Hepatocyte (in vitro differentiated cells): ENCODE measurements around the gene INPP5D. TPM values are rescaled to one million over a fixed set of nuclear protein-coding genes. Genes with fewer than 3 reads are reported as not detected.
"Not testable (repeated sequence)": the region's sequence is repeated elsewhere in the genome, so short reads cannot be mapped to it uniquely, and the experiment has no call there.

Source experiments
- DNase-seq: peaks from one replicate; pipeline ENCODE4 v3.0.0-alpha.2; 2016; ENCODE audit warnings: low spot score
- H2AFZ ChIP-seq: fragments of 200-600 bp; sonication (generic); 2 replicates; pipeline ENCODE4 v1.6.0; 2016; ENCODE audit warnings: antibody characterized with exemption, mild to moderate bottlenecking
- H3K27ac ChIP-seq: fragments of 200-600 bp; sonication (generic); 2 replicates; pipeline ENCODE4 v1.5.1; 2016; ENCODE audit warnings: mild to moderate bottlenecking
- H3K27me3 ChIP-seq: fragments of 200-600 bp; sonication (generic); 2 replicates; pipeline ENCODE4 v1.6.1; 2016
- H3K36me3 ChIP-seq: fragments of 200-600 bp; sonication (generic); replicated peaks from 2 replicates; pipeline ENCODE4 v1.5.1; 2016; ENCODE audit warnings: low read depth; ENCODE audit not compliant: insufficient read depth
- H3K4me1 ChIP-seq: fragments of 200-600 bp; sonication (generic); 2 replicates; pipeline ENCODE4 v1.5.1; 2016; ENCODE audit warnings: mild to moderate bottlenecking, moderate library complexity; ENCODE audit not compliant: insufficient read depth
- H3K4me2 ChIP-seq: fragments of 200-600 bp; sonication (generic); 2 replicates; pipeline ENCODE4 v1.6.0; 2016
- H3K4me3 ChIP-seq: fragments of 200-600 bp; sonication (generic); 2 replicates; pipeline ENCODE4 v1.5.1; 2016; ENCODE audit warnings: mild to moderate bottlenecking
- H3K79me2 ChIP-seq: fragments of 200-600 bp; sonication (generic); 2 replicates; pipeline ENCODE4 v1.6.0; 2017; ENCODE audit warnings: mild to moderate bottlenecking
- H3K9me2 ChIP-seq: fragments of 200-600 bp; sonication (generic); replicated peaks from 2 replicates; pipeline ENCODE4 v1.6.0; 2017; ENCODE audit warnings: mild to moderate bottlenecking; ENCODE audit not compliant: insufficient read depth
- H3K9me3 ChIP-seq: fragments of 200-600 bp; sonication (generic); 2 replicates; pipeline ENCODE4 v1.5.1; 2016; ENCODE audit warnings: low read depth, mild to moderate bottlenecking
- H4K20me1 ChIP-seq: fragments of 200-600 bp; sonication (generic); 2 replicates; pipeline ENCODE4 v1.6.0; 2016; ENCODE audit warnings: mild to moderate bottlenecking; ENCODE audit not compliant: insufficient read depth, poor library complexity, severe bottlenecking
- EZH2 ChIP-seq: fragments of 200-600 bp; sonication (generic); IDR thresholded peaks from 2 replicates; pipeline ENCODE4 v1.6.1; 2016; ENCODE audit warnings: antibody characterized with exemption, mild to moderate bottlenecking, borderline replicate concordance
- EZH2phosphoT487 ChIP-seq: fragments of 200-600 bp; sonication (generic); IDR thresholded peaks from one replicate; pipeline ENCODE4 v1.6.1; 2018; ENCODE audit warnings: antibody characterized with exemption, mild to moderate bottlenecking, low read depth, moderate library complexity; ENCODE audit not compliant: unreplicated experiment, severe bottlenecking
- WGBS: methylation state at CpG from one replicate; pipeline ENCODE4 v1.1.6; 2016; ENCODE audit warnings: low lambda C conversion rate; ENCODE audit errors: missing lambda C conversion rate; 5-methylcytosine and 5-hydroxymethylcytosine counted together
- polyA plus RNA-seq: library from polyadenylated mRNA; unstranded; fragments of >200 nt; fragmentation: Nextera tagmentation; extraction: Ambion mirVana; gene quantifications from 2 replicates; pipeline ENCODE4 v1.2.1, GENCODE V29; 2016
- total RNA-seq: library from RNA; depleted of rRNA; stranded (reverse); fragments of >200 nt; gene quantifications from 2 replicates; pipeline ENCODE4 v1.2.3, GENCODE V29; 2014
- TF ChIP-seq, protein P1 (sequence below): fragments of 200-600 bp; sonication (generic); IDR thresholded peaks from 2 replicates; pipeline ENCODE4 v1.5.1; 2016; ENCODE audit warnings: antibody characterized with exemption, mild to moderate bottlenecking; ENCODE audit not compliant: poor library complexity

INPP5D gene
- total and polyA plus RNA-seq, 2 experiments from 2014 or later = 3.3 to 5.2 TPM

DNA sequence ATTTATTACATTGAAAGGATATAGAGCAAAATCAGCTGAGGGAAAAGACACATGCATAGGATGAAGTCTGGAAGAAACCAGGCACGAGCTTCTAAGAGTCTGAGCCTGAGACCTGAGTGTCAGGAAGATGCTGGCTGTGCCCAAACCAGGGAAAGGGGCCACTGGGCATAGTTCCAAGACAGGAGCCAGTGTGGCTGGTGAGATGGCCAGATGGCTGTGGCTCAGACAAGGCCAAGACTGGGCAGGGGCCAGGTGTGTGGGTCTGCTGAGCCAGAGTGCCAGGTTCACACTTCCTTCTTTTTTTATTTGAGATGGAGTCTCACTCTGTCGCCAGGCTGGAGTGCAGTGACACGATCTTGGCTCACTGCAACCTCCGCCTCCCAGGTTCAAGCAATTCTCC lies 95.9 kb downstream of the INPP5D start:
- H2AFZ ChIP-seq = no peak overlapping the region
- no peak for TF ChIP-seq EZH2
- no peak for TF ChIP-seq EZH2phosphoT487
- TF ChIP-seq, protein P1, sequence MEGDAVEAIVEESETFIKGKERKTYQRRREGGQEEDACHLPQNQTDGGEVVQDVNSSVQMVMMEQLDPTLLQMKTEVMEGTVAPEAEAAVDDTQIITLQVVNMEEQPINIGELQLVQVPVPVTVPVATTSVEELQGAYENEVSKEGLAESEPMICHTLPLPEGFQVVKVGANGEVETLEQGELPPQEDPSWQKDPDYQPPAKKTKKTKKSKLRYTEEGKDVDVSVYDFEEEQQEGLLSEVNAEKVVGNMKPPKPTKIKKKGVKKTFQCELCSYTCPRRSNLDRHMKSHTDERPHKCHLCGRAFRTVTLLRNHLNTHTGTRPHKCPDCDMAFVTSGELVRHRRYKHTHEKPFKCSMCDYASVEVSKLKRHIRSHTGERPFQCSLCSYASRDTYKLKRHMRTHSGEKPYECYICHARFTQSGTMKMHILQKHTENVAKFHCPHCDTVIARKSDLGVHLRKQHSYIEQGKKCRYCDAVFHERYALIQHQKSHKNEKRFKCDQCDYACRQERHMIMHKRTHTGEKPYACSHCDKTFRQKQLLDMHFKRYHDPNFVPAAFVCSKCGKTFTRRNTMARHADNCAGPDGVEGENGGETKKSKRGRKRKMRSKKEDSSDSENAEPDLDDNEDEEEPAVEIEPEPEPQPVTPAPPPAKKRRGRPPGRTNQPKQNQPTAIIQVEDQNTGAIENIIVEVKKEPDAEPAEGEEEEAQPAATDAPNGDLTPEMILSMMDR = no peak
- no peak for DNase-seq
- H4K20me1 ChIP-seq = no peaks in the 10 kb centered on the region
- no peaks in the 10 kb centered on the region for H3K27me3 ChIP-seq
- H3K27ac ChIP-seq = no peak overlapping the region
- H3K79me2 ChIP-seq = no peaks in the 10 kb centered on the region
- H3K4me2 ChIP-seq = no peak overlapping the region
- no peaks in the 10 kb centered on the region for H3K9me2 ChIP-seq
- H3K4me3 ChIP-seq = no peak overlapping the region
- no peaks in the 10 kb centered on the region for H3K4me1 ChIP-seq
- 93% methylated on average over 4 of the region's 4 CpGs for WGBS
- no peaks in the 10 kb centered on the region for H3K9me3 ChIP-seq
- H3K36me3 ChIP-seq = no peaks in the 10 kb centered on the region

DNA sequence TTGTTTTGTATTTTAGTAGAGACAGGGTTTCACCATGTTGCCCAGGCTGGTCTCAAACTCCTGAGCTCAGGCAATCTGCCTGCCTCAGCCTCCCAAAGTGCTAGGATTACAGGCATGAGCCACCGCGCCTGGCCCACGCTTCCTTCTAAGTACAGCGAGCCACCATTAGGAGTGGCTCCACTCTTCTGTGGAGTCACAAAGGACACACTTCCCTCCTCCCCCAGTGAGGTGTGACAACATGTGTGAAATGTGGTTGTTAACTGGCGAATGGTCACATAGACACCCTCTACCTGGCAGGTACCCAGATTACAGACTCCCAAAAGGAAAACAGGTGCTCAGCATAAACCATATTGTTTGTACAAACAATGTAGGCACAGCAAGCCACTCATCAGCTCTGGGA lies 96.3 kb downstream of the INPP5D start:
- H3K27me3 ChIP-seq, H3K4me1 ChIP-seq, H3K4me2 ChIP-seq, H3K9me3 ChIP-seq, H3K36me3 ChIP-seq, H3K79me2 ChIP-seq, H2AFZ ChIP-seq, H3K9me2 ChIP-seq, H3K27ac ChIP-seq, DNase-seq, H3K4me3 ChIP-seq, H4K20me1 ChIP-seq: not testable (repeated sequence)
- 96% methylated on average over 5 of the region's 5 CpGs for WGBS

DNA sequence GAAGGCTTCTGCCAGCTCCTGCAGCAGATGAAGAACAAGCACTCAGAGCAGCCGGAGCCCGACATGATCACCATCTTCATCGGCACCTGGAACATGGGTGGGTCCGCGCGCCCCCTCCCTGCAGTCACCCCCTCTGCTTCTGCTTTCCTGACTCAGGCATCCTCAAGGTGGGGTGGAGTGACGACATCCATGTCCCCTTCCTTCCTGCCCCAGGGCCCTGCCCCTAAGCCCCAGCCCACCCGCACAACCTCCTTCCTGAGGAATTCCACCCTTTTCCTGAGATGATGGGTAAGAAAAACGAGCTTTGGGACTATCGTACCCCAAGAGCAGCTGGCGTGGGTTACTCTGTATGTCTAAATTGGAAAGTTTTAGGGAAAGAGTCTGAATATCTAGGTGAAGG lies 101.6 kb downstream of the INPP5D start:
- Histone ChIP-seq H3K9me3 (no peaks in the 10 kb centered on the region), H3K27me3 (no peaks in the 10 kb centered on the region), H3K4me3 (no peak overlapping the region), H3K9me2 (no peaks in the 10 kb centered on the region), H2AFZ (no peak overlapping the region), H3K4me1 (no peaks in the 10 kb centered on the region), H3K27ac (no peak overlapping the region), H3K4me2 (no peak overlapping the region), H4K20me1 (no peaks in the 10 kb centered on the region), H3K36me3 (no peaks in the 10 kb centered on the region), H3K79me2 (no peaks in the 10 kb centered on the region)
- TF ChIP-seq EZH2phosphoT487 = no peak
- TF ChIP-seq, protein P1 = no peak
- TF ChIP-seq EZH2 = no peak
- no peak for DNase-seq
- WGBS = 93% methylated on average over 11 of the region's 11 CpGs

DNA sequence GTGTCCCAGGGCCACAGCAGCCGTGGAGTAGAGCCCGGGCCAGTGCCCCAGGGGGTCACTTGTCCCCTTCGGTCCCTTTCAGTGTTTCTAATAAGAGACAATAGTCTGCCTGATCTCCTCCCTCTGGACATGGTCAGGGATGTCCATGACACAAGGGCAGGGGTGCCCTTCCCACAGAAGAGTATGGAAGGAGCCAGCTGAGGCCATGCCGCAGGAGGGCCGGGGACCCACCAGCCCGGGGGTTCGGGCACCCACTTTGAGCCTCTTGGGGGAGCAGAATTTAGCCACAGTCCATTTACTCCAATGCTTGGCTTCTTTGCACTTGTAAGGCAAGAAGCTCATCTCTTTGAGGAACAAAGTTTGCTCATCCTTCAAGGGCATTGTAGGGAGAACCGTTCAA lies 102.6 kb downstream of the INPP5D start:
- Histone ChIP-seq H3K27ac (no peak overlapping the region), H3K36me3 (no peaks in the 10 kb centered on the region), H2AFZ (no peak overlapping the region), H3K9me3 (no peaks in the 10 kb centered on the region), H3K9me2 (no peaks in the 10 kb centered on the region), H3K27me3 (no peaks in the 10 kb centered on the region), H4K20me1 (no peaks in the 10 kb centered on the region), H3K79me2 (no peaks in the 10 kb centered on the region), H3K4me2 (no peak overlapping the region), H3K4me3 (no peak overlapping the region), H3K4me1 (no peaks in the 10 kb centered on the region)
- no peak for TF ChIP-seq EZH2
- TF ChIP-seq, protein P1 = no peak
- TF ChIP-seq EZH2phosphoT487 = no peak
- WGBS = 94% methylated on average over 8 of the region's 8 CpGs
- no peak for DNase-seq
